ENCODE data around the gene MRPS26. TPM values are rescaled to one million over a fixed set of nuclear protein-coding genes. Genes with fewer than 3 reads are reported as not detected.

Gene MRPS26
- total RNA-seq, 1 experiment from 2014 or later: 84.3 TPM

DNA sequence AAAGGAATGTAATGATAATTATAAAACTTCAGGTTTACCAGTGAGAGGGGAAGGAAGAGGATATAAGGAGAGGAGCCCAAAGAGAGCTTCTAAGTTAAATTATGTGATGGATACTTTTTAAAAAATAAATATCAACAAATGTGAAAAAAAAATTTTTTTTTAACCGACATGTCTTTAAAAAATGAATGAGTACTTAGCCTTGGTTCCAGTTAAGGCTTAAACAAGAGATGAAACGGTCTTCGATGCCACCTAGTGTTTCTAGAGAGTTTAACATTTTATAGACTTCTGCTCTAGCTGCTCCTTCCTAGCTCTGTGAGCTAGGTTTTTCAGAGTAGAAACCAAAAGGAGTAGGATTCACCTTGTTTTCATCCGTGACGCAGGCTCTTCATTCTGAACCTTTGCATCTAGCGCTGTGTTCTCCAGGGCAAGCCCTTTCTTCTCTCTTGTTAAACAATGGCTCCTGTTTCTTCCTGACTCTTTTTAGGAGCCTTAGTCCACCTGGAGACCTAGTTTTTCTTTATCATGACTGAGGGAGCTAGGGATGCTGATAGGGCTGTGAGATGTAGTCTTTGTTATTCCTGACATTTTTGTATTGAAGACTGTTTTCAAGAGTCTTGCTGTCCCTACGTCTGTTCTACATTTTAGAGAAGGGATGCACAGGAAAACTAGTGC lies 44.9 kb upstream of the MRPS26 start:
- no TSS peak for BruUV-seq (replicated peaks)
- H3K4me3 ChIP-seq (replicated peaks in 1 of 2; ENCODE audit: low read depth in 1 of 2, low read length in 2 of 2): no peak overlapping the region
- H3K9me2 ChIP-seq (ENCODE audit: insufficient read depth): no peaks in the 10 kb centered on the region
- peaks cover 0 to 5% of the 10 kb centered on the region in 2 experiments; a peak in 2 of 4 replicates for H3K36me3 ChIP-seq (ENCODE audit: control insufficient read depth in 1 of 2, insufficient read depth in 2 of 2, low read length in 2 of 2)
- H3K9me3 ChIP-seq (ENCODE audit: control insufficient read depth in 1 of 2, insufficient read depth in 1 of 2, low read depth in 1 of 2, low read length in 2 of 2): no peaks in the 10 kb centered on the region
- no peak overlapping the region for H3K27ac ChIP-seq (ENCODE audit: low read depth, low read length)
- no peaks in the 10 kb centered on the region for H3K79me2 ChIP-seq (ENCODE audit: insufficient read depth, low read length)
- DNase-seq (ENCODE audit: low read depth, low spot score) (peak; percentile 46), ATAC-seq (peak; percentile 83)
- H3K4me2 ChIP-seq (ENCODE audit: low read length): no peak overlapping the region
- H3K27me3 ChIP-seq (ENCODE audit: insufficient read depth, low read length): no peaks in the 10 kb centered on the region
- TF ChIP-seq, protein P1, sequence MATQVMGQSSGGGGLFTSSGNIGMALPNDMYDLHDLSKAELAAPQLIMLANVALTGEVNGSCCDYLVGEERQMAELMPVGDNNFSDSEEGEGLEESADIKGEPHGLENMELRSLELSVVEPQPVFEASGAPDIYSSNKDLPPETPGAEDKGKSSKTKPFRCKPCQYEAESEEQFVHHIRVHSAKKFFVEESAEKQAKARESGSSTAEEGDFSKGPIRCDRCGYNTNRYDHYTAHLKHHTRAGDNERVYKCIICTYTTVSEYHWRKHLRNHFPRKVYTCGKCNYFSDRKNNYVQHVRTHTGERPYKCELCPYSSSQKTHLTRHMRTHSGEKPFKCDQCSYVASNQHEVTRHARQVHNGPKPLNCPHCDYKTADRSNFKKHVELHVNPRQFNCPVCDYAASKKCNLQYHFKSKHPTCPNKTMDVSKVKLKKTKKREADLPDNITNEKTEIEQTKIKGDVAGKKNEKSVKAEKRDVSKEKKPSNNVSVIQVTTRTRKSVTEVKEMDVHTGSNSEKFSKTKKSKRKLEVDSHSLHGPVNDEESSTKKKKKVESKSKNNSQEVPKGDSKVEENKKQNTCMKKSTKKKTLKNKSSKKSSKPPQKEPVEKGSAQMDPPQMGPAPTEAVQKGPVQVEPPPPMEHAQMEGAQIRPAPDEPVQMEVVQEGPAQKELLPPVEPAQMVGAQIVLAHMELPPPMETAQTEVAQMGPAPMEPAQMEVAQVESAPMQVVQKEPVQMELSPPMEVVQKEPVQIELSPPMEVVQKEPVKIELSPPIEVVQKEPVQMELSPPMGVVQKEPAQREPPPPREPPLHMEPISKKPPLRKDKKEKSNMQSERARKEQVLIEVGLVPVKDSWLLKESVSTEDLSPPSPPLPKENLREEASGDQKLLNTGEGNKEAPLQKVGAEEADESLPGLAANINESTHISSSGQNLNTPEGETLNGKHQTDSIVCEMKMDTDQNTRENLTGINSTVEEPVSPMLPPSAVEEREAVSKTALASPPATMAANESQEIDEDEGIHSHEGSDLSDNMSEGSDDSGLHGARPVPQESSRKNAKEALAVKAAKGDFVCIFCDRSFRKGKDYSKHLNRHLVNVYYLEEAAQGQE (IDR thresholded peaks at IDR 0.05; ENCODE audit: low read depth): no peak
- TF ChIP-seq CEBPB (IDR thresholded peaks at IDR 0.05; ENCODE audit: low read depth): no peak
- no peak for TF ChIP-seq SRF (IDR thresholded peaks at IDR 0.05; ENCODE audit: low read depth)
- peak; percentile 70 for TF ChIP-seq RAD21 (IDR thresholded peaks at IDR 0.05; ENCODE audit: low read depth)
- peak; percentile 44 to 62 (median 59) for TF ChIP-seq CTCF (IDR thresholded peaks at IDR 0.05 in 2 of 3, conservative IDR thresholded peaks at IDR 0.05 in 1 of 3; ENCODE audit: borderline replicate concordance in 1 of 3, insufficient read depth in 1 of 3, low read depth in 2 of 3, low read length in 2 of 3)
- TF ChIP-seq EZH2phosphoT487 (IDR thresholded peaks at IDR 0.05; ENCODE audit: borderline replicate concordance): no peak
- no peak overlapping the region for H2AFZ ChIP-seq (ENCODE audit: low read depth, low read length, poor library complexity, severe bottlenecking)
- intact Hi-C loops (cut with micrococcal nuclease): loop anchor here (1.0 kb wide), 2 partner anchors 87 to 245 kb away; no protein-coding TSS in a partner anchor
- H4K20me1 ChIP-seq (ENCODE audit: insufficient read depth): no peaks in the 10 kb centered on the region
- ChIA-PET POLR2A (no interaction called here), CTCF (interaction anchor here (0.6 to 2.0 kb wide), 14 partner anchors 81 to 793 kb away, joined by 3 to 17 read pairs (median 4); partner anchors contain the start of genes PCED1A and VPS16), RAD21 (ENCODE audit: low non-redundant PET in 1 of 2, low total read pairs in 2 of 2, uncharacterized antibody in 2 of 2, unreplicated experiment in 2 of 2) (interaction anchor here (0.7 to 1.0 kb wide), 5 partner anchors 10 to 248 kb away, joined by 3 read pairs; no protein-coding TSS in a partner anchor)
- no peaks in the 10 kb centered on the region for H3K4me1 ChIP-seq (ENCODE audit: control insufficient read depth in 1 of 2, insufficient read depth in 2 of 2, low read length in 2 of 2)
- no peak overlapping the region for H3K9ac ChIP-seq (ENCODE audit: low read length)

All from HCT116 (cell line).